Measurements from ENCODE around the gene GRAMD2A. TPM values are rescaled to one million over a fixed set of nuclear protein-coding genes. Genes with fewer than 3 reads are reported as not detected.

GRAMD2A gene
- total RNA-seq, 1 experiment from 2014 or later = 1.3 TPM

DNA sequence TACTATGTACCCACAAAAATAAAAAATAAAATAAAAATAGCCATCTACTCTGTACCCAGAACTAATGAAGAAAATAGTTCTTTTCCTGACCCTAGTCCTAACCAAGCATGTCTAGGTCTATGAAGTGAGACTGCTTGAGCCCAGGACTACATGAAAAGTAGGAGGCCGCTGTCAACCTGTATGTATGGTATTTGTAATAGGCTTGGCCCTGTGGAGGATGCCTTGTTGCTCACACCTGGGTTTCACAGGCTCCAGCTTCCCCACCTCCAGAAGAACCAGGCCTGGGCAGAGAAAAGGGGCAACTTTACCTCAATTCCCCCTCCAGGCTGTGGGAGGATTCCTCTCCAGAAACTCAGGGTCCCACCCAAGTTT lies 40.3 kb upstream of the GRAMD2A start:
- Histone ChIP-seq H3K23me2 (ENCODE audit: insufficient read length, low read depth, low read length, poor library complexity, severe bottlenecking) (no peaks in the 10 kb centered on the region), H3T11ph (ENCODE audit: low read length) (no peak overlapping the region), H3K4me1 (ENCODE audit: insufficient read depth, low read length) (peaks cover 8% of the 10 kb centered on the region; the same call in 1 of the 2 replicates), H4K91ac (ENCODE audit: insufficient read length, low read depth, low read length) (no peak overlapping the region), H2BK20ac (ENCODE audit: low read depth, low read length, poor library complexity, severe bottlenecking) (no peak overlapping the region), H3K4me2 (ENCODE audit: insufficient read depth, insufficient read length, low read length) (no peak overlapping the region), H4K20me1 (ENCODE audit: control insufficient read depth, insufficient read depth, insufficient read length) (no peaks in the 10 kb centered on the region), H2BK15ac (ENCODE audit: low read depth, low read length) (no peak overlapping the region), H3K4ac (ENCODE audit: low read depth, low read length) (no peak overlapping the region), H3K79me1 (ENCODE audit: insufficient read depth, low read depth, low read length, poor library complexity, severe bottlenecking) (no peaks in the 10 kb centered on the region), H2AFZ (ENCODE audit: low read length) (no peak overlapping the region), H2BK120ac (ENCODE audit: low read depth, low read length, poor library complexity, severe bottlenecking) (no peak overlapping the region), H3K27ac (ENCODE audit: insufficient read length, low read depth, low read length) (no peak overlapping the region), H3K56ac (ENCODE audit: insufficient read length, low read depth, low read length) (no peak overlapping the region), H2AK5ac (ENCODE audit: insufficient read length, low read length) (no peak overlapping the region), H2BK5ac (ENCODE audit: insufficient read length, low read length) (no peak overlapping the region), H3K18ac (ENCODE audit: insufficient read length, low read depth, low read length) (no peak overlapping the region), H3K79me2 (ENCODE audit: insufficient read depth, low read length) (no peaks in the 10 kb centered on the region), H3K27me3 (ENCODE audit: insufficient read depth, low read length) (no peaks in the 10 kb centered on the region; the same call in 1 of the 2 replicates), H3K14ac (ENCODE audit: insufficient read depth, low read length) (no peak overlapping the region), H4K5ac (ENCODE audit: insufficient read length, low read depth, low read length) (no peak overlapping the region), H3K9ac (ENCODE audit: extremely low read depth, insufficient read length, low read length) (no peak overlapping the region), H2BK12ac (ENCODE audit: insufficient read length, low read depth, low read length) (no peak overlapping the region), H3K23ac (ENCODE audit: insufficient read length, low read depth, low read length) (no peak overlapping the region), H4K8ac (replicated peaks; ENCODE audit: insufficient read length, low read depth, low read length) (no peak overlapping the region), H3K9me3 (ENCODE audit: control insufficient read depth, low read depth, low read length) (no peaks in the 10 kb centered on the region)
- Mint-ChIP-seq H3K4me1 (peaks cover 14 to 20% of the 10 kb centered on the region in 2 experiments), H3K4me3 (no peak overlapping the region), H3K9me3 (no peaks in the 10 kb centered on the region; a peak in 1 of 5 replicates), H3K27ac (no peak overlapping the region), H3K36me3 (ENCODE audit: insufficient read depth in 1 of 3, low read depth in 3 of 3) (peaks cover 21 to 32% (median 28%) of the 10 kb centered on the region in 3 experiments; a peak in 6 of 7 replicates), H3K27me3 (ENCODE audit: low read depth) (peaks cover 99% of the 10 kb centered on the region)
- DNase-seq = no peak
- no peak for TF ChIP-seq CTCF (conservative IDR thresholded peaks at IDR 0.05)
- WGBS (ENCODE audit: extremely low coverage, insufficient read length, low lambda C conversion rate) = no CpG with 5 or more reads among the region's 1 CpG
